ENCODE results near the gene UBE2D2.
"Not testable (repeated sequence)": the region's sequence is repeated elsewhere in the genome, so short reads cannot be mapped to it uniquely, and the experiment has no call there.

Gene UBE2D2

DNA sequence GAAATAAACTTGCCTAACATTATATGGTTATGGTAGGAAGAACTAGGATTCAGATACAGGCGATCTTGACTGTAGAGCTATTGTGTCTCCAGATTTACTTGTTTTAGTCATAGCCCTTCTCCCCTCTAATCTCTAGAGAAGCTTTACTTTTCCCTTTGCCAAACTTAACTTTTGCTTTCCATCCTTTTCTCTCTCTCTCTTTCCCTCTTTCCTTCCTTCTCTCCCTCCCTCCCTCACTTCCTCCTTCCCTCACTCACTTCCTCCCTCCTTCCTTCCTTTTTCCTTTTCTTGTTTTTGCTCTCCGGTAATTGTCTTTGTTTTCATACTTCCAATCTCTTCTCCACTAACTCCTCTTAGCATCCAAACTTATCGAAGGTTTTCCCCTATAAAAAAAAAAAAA is 10.4 kb downstream of the UBE2D2 start:
- Histone ChIP-seq H3K4me1 (ENCODE audit: insufficient read depth, low read length) (no peaks in the 10 kb centered on the region; the same call in 1 of the 2 replicates), H3K4me3 (ENCODE audit: low read length) (no peak overlapping the region), H3K36me3 (ENCODE audit: insufficient read depth, low read depth, low read length) (peaks cover 33% of the 10 kb centered on the region), H3K9ac (ENCODE audit: low read depth, low read length) (no peak overlapping the region), H3K27me3 (ENCODE audit: insufficient read depth, low read length) (no peaks in the 10 kb centered on the region), H3K9me3 (ENCODE audit: insufficient read depth, low read depth, low read length) (no peaks in the 10 kb centered on the region), H3K27ac (ENCODE audit: low read length) (no peak overlapping the region)

DNA sequence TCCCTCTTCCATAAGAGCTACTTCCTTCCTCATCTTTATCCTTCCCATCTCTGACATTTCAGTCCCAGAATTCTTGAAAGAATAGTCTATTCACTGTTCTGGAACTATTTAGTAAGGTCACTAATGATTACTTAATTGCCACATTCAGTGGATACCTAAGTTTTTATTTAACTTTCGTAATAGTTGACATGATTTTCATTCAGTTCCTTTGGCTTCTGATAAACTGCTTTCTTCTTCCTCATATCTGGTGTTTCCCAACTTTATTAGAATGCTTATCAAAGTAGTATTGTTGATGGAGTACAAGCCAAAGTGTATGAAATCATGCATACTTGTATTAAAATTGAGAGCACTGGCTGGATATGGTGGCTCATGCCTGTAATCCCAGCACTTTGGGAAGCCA is 10.8 kb downstream of the UBE2D2 start:
- Histone ChIP-seq H3K36me3 (ENCODE audit: insufficient read depth, low read depth, low read length) (peaks cover 29% of the 10 kb centered on the region), H3K9me3 (ENCODE audit: insufficient read depth, low read depth, low read length) (no peaks in the 10 kb centered on the region), H3K4me3 (ENCODE audit: low read length) (no peak overlapping the region), H3K9ac (ENCODE audit: low read depth, low read length) (no peak overlapping the region), H3K27ac (ENCODE audit: low read length) (no peak overlapping the region), H3K27me3 (ENCODE audit: insufficient read depth, low read length) (no peaks in the 10 kb centered on the region), H3K4me1 (ENCODE audit: insufficient read depth, low read length) (no peaks in the 10 kb centered on the region; the same call in 1 of the 2 replicates)

DNA sequence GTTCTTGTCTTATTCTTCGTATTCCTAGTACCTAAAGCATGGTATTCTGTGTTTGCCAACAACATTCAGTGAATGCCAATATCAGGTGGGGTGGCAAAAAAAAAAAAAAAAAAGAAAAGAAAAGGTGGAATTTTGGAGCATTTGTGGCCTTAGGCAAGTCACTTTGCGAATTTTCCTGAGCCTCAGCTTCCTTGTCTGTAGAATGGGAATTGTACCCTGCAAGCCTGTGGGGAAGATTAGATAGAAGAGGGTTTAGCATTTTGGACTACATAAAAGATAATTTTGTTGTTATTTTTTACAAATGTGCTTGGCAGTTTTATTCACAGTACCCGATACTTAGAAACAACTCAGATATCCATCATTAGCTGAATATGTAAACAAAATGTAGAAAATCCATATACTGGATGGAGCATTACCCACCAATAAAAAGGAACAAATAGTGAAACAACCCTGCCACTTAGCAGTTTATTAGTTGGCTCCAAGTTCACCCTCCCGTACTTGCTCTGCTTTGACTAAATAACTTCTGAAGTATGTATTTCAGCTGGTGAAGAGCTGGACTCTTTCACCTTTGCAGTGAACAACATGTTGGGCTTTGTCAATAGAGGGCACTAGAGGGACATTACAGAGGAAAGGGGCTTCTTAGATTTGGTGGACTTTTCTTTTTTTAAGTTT is 13.6 kb downstream of the UBE2D2 start:
- Histone ChIP-seq H3K27ac (ENCODE audit: low read length) (no peak overlapping the region), H3K9ac (ENCODE audit: low read depth, low read length) (no peak overlapping the region), H3K9me3 (ENCODE audit: insufficient read depth, low read depth, low read length) (no peaks in the 10 kb centered on the region), H3K27me3 (ENCODE audit: insufficient read depth, low read length) (no peaks in the 10 kb centered on the region), H3K36me3 (ENCODE audit: insufficient read depth, low read depth, low read length) (peaks cover 7% of the 10 kb centered on the region; the same call in 1 of the 2 replicates), H3K4me1 (ENCODE audit: insufficient read depth, low read length) (no peaks in the 10 kb centered on the region; the same call in 1 of the 2 replicates), H3K4me3 (ENCODE audit: low read length) (no peak overlapping the region)

DNA sequence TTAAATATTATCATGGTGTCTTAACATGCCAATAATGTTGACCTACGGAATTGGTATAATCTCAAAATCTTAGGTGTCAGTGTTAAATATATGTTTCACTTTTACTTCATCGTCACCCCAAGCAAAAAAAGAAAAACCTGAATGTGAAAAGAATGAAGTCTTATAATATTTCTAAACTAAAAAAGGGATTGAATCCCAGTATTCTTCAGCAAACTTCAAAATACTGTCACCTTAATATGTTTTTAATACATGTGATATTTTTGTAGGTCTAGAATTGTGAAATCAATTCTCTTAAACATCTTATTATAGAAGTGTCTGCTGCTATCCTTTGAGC is 14.1 kb downstream of the UBE2D2 start:
- no peaks in the 10 kb centered on the region for H3K9me3 ChIP-seq (ENCODE audit: insufficient read depth, low read depth, low read length)

DNA sequence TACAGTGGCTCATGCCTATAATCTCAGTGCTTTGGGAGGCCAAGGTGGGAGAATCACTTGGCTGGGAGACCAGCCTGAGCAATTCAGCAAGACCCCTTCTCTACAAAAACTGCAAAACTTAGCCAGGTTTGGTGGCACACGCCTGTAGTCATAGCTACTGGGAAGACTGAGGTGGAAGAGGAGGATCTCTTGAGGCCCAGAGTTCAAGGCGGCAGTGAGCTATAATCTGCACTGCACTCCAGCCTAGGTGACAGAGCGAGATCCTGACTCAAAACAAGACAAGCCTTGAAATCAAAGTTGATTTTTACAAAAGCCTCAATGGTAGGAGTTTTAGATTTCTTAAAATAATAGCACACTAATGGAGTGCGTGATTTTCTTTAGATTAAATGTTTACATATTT is 14.6 kb downstream of the UBE2D2 start:
- H3K27me3 ChIP-seq (ENCODE audit: insufficient read depth, low read length): no peaks in the 10 kb centered on the region
- H3K4me1 ChIP-seq (ENCODE audit: insufficient read depth, low read length): no peaks in the 10 kb centered on the region; the same call in 1 of the 2 replicates
- no peak overlapping the region for H3K4me3 ChIP-seq (ENCODE audit: low read length)
- no peak overlapping the region for H3K27ac ChIP-seq (ENCODE audit: low read length)
- H3K9me3 ChIP-seq (ENCODE audit: insufficient read depth, low read depth, low read length): no peaks in the 10 kb centered on the region
- H3K9ac ChIP-seq (ENCODE audit: low read depth, low read length): no peak overlapping the region
- peaks cover 4% of the 10 kb centered on the region for H3K36me3 ChIP-seq (ENCODE audit: insufficient read depth, low read depth, low read length)

More for the DNA sequence above, 14.1 kb downstream of the UBE2D2 start:
- no peak overlapping the region for H3K27ac ChIP-seq (ENCODE audit: low read length)
- peaks cover 4% of the 10 kb centered on the region for H3K36me3 ChIP-seq (ENCODE audit: insufficient read depth, low read depth, low read length)
- no peaks in the 10 kb centered on the region for H3K27me3 ChIP-seq (ENCODE audit: insufficient read depth, low read length)
- H3K9ac ChIP-seq (ENCODE audit: low read depth, low read length): no peak overlapping the region
- no peaks in the 10 kb centered on the region; the same call in 1 of the 2 replicates for H3K4me1 ChIP-seq (ENCODE audit: insufficient read depth, low read length)
- no peak overlapping the region for H3K4me3 ChIP-seq (ENCODE audit: low read length)

DNA sequence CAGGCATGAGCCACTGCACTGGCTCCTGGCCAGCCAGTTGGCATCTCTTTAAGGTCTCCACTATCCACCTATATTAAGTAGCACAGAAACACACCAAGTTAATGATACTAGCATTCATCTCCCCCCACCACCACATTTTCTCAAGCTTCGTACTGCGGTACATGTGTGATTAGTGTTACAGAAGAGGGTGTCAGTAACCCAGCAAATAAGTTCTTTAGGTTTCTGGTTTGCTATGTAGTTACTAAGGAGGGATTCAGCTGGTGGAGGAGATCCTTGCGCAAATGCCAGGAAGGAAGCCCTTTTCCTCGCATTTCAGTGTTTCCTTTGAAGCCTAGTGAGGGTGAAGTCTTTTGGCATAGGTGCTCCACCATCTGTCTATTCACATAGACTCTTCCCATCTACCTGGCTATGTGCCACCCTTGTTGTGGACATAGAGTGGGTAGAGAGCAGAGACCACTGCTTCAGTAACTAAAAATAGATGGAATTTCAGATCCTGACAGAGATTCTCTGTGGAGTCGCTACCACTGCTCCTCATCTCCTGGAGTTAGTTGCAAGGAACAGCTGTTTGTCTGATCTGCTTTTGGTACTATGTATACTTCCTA is 16.7 kb downstream of the UBE2D2 start:
- no peaks in the 10 kb centered on the region for H3K9me3 ChIP-seq (ENCODE audit: insufficient read depth, low read depth, low read length)
- no peak overlapping the region for H3K27ac ChIP-seq (ENCODE audit: low read length)
- peaks cover 4% of the 10 kb centered on the region for H3K36me3 ChIP-seq (ENCODE audit: insufficient read depth, low read depth, low read length)
- H3K4me3 ChIP-seq (ENCODE audit: low read length): no peak overlapping the region
- H3K27me3 ChIP-seq (ENCODE audit: insufficient read depth, low read length): no peaks in the 10 kb centered on the region
- no peak overlapping the region for H3K9ac ChIP-seq (ENCODE audit: low read depth, low read length)
- H3K4me1 ChIP-seq (ENCODE audit: insufficient read depth, low read length): no peaks in the 10 kb centered on the region; the same call in 1 of the 2 replicates

DNA sequence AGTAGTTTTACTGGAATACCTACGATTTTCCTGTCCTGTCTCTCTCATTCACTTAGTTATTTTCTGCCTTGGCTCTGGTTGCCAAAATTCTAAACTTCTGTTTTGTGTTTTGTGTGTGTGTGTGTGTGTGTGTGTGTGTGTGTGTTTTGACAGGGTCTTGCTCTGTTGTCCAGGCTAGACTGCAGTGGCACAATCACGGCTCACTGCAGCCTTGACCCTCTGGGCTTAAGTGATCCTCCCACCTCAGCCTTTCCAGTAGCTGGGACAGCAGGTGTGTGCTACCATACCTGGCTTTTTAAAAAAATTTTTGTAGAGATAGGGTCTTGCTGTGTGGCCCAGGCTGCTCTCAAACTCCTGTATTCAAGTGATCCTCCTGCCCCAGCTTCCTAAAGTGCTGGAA is 17.2 kb downstream of the UBE2D2 start:
- H3K27ac ChIP-seq (ENCODE audit: low read length): no peak overlapping the region
- H3K9ac ChIP-seq (ENCODE audit: low read depth, low read length): no peak overlapping the region
- no peaks in the 10 kb centered on the region; the same call in 1 of the 2 replicates for H3K4me1 ChIP-seq (ENCODE audit: insufficient read depth, low read length)
- H3K9me3 ChIP-seq (ENCODE audit: insufficient read depth, low read depth, low read length): no peaks in the 10 kb centered on the region
- no peak overlapping the region for H3K4me3 ChIP-seq (ENCODE audit: low read length)
- H3K27me3 ChIP-seq (ENCODE audit: insufficient read depth, low read length): no peaks in the 10 kb centered on the region
- H3K36me3 ChIP-seq (ENCODE audit: insufficient read depth, low read depth, low read length): peaks cover 2% of the 10 kb centered on the region

DNA sequence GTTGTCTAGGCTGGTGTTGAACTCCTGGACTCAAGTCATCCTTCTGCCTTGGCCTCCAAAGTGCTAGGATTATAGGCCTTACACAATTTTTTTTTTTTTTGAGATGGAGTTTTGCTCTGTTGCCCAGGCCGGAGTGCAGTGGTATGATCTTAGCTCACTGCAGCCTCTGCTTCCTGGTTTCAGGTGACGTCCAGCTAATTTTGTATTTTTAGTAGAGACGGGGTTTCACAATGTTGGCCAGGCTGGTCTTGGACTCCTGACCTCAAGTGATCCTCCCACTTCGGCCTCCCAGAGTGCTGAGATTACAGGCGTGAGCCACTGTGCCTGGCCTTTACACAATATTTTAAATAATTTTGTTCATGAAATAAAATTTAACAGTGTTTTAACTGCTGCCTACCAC is 21.0 kb downstream of the UBE2D2 start:
- H3K4me3 ChIP-seq (ENCODE audit: low read length); H3K27ac ChIP-seq (ENCODE audit: low read length); H3K9me3 ChIP-seq (ENCODE audit: insufficient read depth, low read depth, low read length); H3K9ac ChIP-seq (ENCODE audit: low read depth, low read length); H3K4me1 ChIP-seq (ENCODE audit: insufficient read depth, low read length); H3K27me3 ChIP-seq (ENCODE audit: insufficient read depth, low read length); H3K36me3 ChIP-seq (ENCODE audit: insufficient read depth, low read depth, low read length): not testable (repeated sequence)

DNA sequence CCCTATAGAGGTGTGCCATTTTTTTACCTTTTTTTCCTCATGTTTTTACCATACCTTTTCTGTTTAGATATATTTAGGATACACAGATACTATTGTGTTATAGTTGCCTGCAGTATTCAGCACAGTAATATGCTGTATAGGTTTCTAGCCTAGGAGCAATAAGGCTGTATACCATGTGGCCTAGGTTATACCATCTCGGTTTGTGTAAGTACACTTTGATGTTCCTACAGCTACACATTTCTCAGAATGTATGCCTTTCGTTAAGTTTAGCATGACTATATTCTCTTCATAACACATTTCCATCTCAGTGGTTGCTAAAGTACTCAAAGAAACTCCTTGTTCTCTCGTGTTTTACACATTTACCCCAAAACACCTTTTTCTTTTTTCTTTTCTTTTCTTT is 23.0 kb downstream of the UBE2D2 start:
- Histone ChIP-seq H3K9me3 (ENCODE audit: insufficient read depth, low read depth, low read length) (no peaks in the 10 kb centered on the region), H3K4me1 (ENCODE audit: insufficient read depth, low read length) (no peaks in the 10 kb centered on the region)

DNA sequence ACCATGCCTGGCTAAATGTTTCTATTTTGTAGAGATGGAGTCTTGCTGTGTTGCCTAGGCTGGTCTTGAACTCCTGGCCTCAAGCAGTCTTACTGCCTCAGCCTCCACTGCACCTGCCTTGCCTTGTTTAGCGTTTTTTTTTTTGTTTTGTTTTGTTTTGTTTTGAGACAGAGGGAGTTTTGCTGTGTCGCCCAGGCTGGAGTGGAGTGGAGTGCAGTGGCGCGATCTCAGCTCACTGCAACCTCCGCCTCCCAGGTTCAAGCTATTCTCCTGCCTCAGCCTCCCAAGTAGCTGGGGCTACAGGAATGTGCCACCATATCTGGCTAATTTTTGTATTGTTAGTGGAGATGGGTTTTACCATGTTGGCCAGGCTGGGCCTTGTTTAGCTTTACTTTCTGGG is 27.0 kb downstream of the UBE2D2 start:
- Histone ChIP-seq H3K4me1 (ENCODE audit: insufficient read depth, low read length) (peaks cover 11% of the 10 kb centered on the region; the same call in 1 of the 2 replicates), H3K36me3 (ENCODE audit: insufficient read depth, low read depth, low read length) (peaks cover 12% of the 10 kb centered on the region)
- H3K27ac ChIP-seq (ENCODE audit: low read length); H3K9ac ChIP-seq (ENCODE audit: low read depth, low read length); H3K4me3 ChIP-seq (ENCODE audit: low read length); H3K9me3 ChIP-seq (ENCODE audit: insufficient read depth, low read depth, low read length); H3K27me3 ChIP-seq (ENCODE audit: insufficient read depth, low read length): not testable (repeated sequence)

More for the DNA sequence above, 23.0 kb downstream of the UBE2D2 start:
- Histone ChIP-seq H3K36me3 (ENCODE audit: insufficient read depth, low read depth, low read length) (peaks cover 12% of the 10 kb centered on the region), H3K27ac (ENCODE audit: low read length) (no peak overlapping the region), H3K9ac (ENCODE audit: low read depth, low read length) (no peak overlapping the region), H3K4me3 (ENCODE audit: low read length) (no peak overlapping the region), H3K27me3 (ENCODE audit: insufficient read depth, low read length) (no peaks in the 10 kb centered on the region)

DNA sequence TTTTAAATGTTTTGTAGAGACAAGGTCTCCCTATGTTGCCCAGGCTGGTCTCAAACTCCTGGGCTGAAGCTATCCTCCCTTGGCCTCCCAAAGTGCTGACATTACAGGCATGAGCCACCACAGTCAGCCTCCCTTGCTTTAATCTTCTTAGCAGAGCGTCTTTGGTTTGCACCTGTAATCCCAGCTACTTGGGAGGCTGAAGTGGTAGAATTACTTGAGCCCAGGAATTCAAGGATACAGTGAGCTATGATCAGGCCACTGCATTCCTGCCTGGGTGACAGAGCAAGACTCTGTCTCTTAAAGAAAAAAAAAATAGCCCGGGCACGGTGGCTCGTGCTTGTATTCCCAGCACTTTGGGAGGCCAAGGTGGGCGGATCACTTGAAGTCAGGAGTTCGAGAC is 27.8 kb downstream of the UBE2D2 start:
- Histone ChIP-seq H3K36me3 (ENCODE audit: insufficient read depth, low read depth, low read length) (peaks cover 12% of the 10 kb centered on the region), H3K9me3 (ENCODE audit: insufficient read depth, low read depth, low read length) (no peaks in the 10 kb centered on the region), H3K27ac (ENCODE audit: low read length) (no peak overlapping the region), H3K4me1 (ENCODE audit: insufficient read depth, low read length) (peaks cover 11% of the 10 kb centered on the region; the same call in 1 of the 2 replicates), H3K4me3 (ENCODE audit: low read length) (no peak overlapping the region), H3K9ac (ENCODE audit: low read depth, low read length) (no peak overlapping the region), H3K27me3 (ENCODE audit: insufficient read depth, low read length) (no peaks in the 10 kb centered on the region)

DNA sequence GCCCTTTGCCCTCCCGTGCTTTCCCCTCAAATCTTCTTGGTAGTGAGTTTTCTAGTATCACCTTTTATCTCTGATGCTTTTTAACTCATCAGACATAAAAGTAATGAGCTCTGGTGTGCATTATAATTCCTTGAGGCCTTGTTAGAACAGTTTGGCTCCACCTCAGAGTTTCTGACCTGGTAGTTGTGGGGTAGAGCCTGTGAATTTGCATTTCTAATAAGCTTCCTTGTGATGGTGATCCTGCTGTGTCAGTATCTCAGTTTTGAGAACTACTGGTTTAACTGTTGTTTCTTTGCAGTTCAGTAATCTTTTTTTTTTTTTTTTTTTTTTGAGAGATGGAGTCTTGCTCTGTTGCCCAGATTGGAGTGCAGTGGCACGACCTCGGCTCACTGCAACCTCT is 31.1 kb downstream of the UBE2D2 start:
- no peak overlapping the region; the same call in 1 of the 2 replicates for H3K9ac ChIP-seq (ENCODE audit: low read depth, low read length)
- peaks cover 11% of the 10 kb centered on the region; the same call in 1 of the 2 replicates for H3K4me1 ChIP-seq (ENCODE audit: insufficient read depth, low read length)
- H3K27ac ChIP-seq (ENCODE audit: low read length): no peak overlapping the region
- H3K9me3 ChIP-seq (ENCODE audit: insufficient read depth, low read depth, low read length): no peaks in the 10 kb centered on the region
- H3K36me3 ChIP-seq (ENCODE audit: insufficient read depth, low read depth, low read length): peaks cover 7% of the 10 kb centered on the region; the same call in 1 of the 2 replicates
- no peaks in the 10 kb centered on the region for H3K27me3 ChIP-seq (ENCODE audit: insufficient read depth, low read length)
- no peak overlapping the region for H3K4me3 ChIP-seq (ENCODE audit: low read length)

All from iPS-20b (cell line).